Mesothelial cell of epicardium (in vitro differentiated cells): Measurements from ENCODE around the gene SMAD2. TPM values are rescaled to one million over a fixed set of nuclear protein-coding genes. Genes with fewer than 3 reads are reported as not detected.

Source experiments
- DNase-seq, 2 experiments: peaks; one replicate each; pipeline ENCODE4 v3.0.0; 2021; ENCODE audit warnings: low spot score in 2 of 2; ENCODE audit not compliant: unreplicated experiment in 2 of 2
- H3K27ac Mint-ChIP-seq: 2 replicates; pipeline ENCODE4 v1.8.0; 2021; ENCODE audit warnings: mixed read lengths
- H3K27me3 Mint-ChIP-seq: 2 replicates; pipeline ENCODE4 v1.8.0; 2021; ENCODE audit warnings: low read depth, mixed read lengths
- H3K36me3 Mint-ChIP-seq: 2 replicates; pipeline ENCODE4 v1.8.0; 2021; ENCODE audit warnings: mixed read lengths
- H3K4me1 Mint-ChIP-seq: 2 replicates; pipeline ENCODE4 v1.8.0; 2021; ENCODE audit warnings: mixed read lengths
- H3K4me3 Mint-ChIP-seq: 2 replicates; pipeline ENCODE4 v1.8.0; 2021; ENCODE audit warnings: mild to moderate bottlenecking, moderate library complexity, mixed read lengths
- H3K9me3 Mint-ChIP-seq: 2 replicates; pipeline ENCODE4 v1.8.0; 2021; ENCODE audit warnings: mixed read lengths
- total RNA-seq: library from RNA; stranded (reverse); gene quantifications from 3 replicates; pipeline ENCODE4 v1.2.1, GENCODE V29; 2021
- TF ChIP-seq, protein P1 (sequence below): fragments of 200-600 bp; sonication (generic); IDR thresholded peaks from one replicate; pipeline ENCODE4 v1.5.0; 2021; ENCODE audit warnings: antibody characterized with exemption; ENCODE audit not compliant: unreplicated experiment

Gene SMAD2
- total RNA-seq, 1 donor from 2014 or later = 161 TPM

DNA sequence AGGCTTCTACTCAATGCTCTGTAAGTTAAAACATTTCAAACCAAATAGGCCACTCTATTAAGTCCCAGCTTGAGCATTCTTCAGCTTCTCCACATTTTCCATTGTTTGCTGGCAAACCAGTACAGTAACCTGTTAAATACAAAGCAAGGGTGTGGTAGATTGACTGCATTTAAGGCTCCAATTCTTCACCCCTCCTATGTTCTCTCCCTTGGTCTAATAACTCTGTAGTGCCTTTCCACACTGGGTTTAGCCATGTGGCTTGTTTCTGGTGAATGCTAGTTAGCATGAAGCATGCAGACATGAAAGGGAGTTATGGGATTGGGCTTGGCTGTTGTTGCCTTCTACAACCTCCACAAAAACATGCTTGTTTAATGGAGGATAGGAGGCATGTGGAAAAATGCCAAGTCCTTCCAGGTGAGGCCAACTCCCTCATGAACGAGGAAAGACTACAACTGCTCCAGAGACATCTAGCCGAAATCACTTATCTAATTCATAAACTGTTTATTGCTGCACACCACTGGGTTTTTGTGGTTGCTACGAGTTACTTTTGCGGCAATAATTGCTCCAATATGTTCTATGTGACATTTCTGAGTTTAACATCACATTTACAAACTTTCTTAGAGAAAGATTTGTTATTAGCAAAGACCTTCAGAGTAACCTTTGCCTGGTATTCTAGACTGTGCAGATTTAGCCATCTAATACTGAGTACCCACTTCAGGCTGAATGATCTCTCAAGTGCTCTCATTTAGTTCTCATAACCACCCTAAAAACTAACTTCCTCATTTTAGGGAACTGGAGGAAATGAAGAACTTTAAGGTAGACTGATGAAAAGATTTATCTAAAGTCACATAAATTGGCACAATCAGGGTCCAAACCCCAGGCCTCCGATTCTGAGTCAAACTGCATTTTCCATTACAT lies 104.0 kb downstream of the SMAD2 start:
- Mint-ChIP-seq H3K9me3 (peaks cover 9% of the 10 kb centered on the region), H3K27me3 (no peaks in the 10 kb centered on the region)

DNA sequence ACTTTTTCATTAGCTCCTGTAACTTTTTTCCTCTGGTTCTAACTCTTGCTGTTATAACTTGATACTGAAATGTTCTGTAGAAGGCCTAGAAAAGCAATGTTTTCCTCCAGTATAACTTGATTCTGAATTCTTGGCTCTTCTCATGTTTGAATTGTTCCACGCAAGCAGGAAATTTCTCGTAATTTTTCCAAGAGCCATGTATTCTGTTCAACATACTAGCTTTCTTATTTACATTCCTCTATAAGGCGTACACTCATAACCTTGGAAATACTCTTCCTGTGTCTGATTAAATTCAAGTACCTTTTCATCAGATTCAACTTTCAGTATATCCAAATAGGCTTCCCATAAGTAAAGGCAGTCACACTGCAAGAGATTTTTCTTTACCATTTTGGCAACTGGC lies 109.1 kb downstream of the SMAD2 start:
- Mint-ChIP-seq H3K4me3 (no peak overlapping the region), H3K4me1 (peaks cover 41% of the 10 kb centered on the region), H3K27me3 (no peaks in the 10 kb centered on the region), H3K36me3 (peaks cover 15% of the 10 kb centered on the region), H3K27ac (peak overlapping the region; percentile 86), H3K9me3 (no peaks in the 10 kb centered on the region)
- DNase-seq = no peak
- TF ChIP-seq, protein P1, sequence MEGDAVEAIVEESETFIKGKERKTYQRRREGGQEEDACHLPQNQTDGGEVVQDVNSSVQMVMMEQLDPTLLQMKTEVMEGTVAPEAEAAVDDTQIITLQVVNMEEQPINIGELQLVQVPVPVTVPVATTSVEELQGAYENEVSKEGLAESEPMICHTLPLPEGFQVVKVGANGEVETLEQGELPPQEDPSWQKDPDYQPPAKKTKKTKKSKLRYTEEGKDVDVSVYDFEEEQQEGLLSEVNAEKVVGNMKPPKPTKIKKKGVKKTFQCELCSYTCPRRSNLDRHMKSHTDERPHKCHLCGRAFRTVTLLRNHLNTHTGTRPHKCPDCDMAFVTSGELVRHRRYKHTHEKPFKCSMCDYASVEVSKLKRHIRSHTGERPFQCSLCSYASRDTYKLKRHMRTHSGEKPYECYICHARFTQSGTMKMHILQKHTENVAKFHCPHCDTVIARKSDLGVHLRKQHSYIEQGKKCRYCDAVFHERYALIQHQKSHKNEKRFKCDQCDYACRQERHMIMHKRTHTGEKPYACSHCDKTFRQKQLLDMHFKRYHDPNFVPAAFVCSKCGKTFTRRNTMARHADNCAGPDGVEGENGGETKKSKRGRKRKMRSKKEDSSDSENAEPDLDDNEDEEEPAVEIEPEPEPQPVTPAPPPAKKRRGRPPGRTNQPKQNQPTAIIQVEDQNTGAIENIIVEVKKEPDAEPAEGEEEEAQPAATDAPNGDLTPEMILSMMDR = no peak

More for the DNA sequence above, 104.0 kb downstream of the SMAD2 start:
- Mint-ChIP-seq H3K4me1 (peaks cover 21% of the 10 kb centered on the region), H3K36me3 (peaks cover 44% of the 10 kb centered on the region), H3K27ac (peak overlapping the region; percentile 64), H3K4me3 (no peak overlapping the region)
- no peak for DNase-seq
- TF ChIP-seq, protein P1 = no peak

DNA sequence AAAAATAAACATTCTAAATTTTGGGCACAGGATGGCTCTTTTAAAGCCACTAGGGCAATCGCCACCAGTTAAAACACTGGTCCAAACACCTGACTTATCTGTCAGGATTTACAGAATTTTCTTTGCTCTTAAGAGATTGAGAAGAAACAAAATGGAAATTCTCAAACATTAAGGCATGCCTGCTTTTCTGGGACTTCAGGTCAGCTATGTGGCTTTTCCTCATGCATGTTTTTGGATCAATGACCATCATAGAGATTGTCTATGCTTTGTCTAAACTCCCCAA lies 112.7 kb downstream of the SMAD2 start:
- TF ChIP-seq, protein P1 = no peak
- Mint-ChIP-seq H3K9me3 (no peaks in the 10 kb centered on the region), H3K27ac (peak overlapping the region; percentile 74), H3K4me3 (no peak overlapping the region), H3K4me1 (peaks cover 47% of the 10 kb centered on the region), H3K27me3 (no peaks in the 10 kb centered on the region), H3K36me3 (peaks cover 5% of the 10 kb centered on the region)
- DNase-seq = no peak

DNA sequence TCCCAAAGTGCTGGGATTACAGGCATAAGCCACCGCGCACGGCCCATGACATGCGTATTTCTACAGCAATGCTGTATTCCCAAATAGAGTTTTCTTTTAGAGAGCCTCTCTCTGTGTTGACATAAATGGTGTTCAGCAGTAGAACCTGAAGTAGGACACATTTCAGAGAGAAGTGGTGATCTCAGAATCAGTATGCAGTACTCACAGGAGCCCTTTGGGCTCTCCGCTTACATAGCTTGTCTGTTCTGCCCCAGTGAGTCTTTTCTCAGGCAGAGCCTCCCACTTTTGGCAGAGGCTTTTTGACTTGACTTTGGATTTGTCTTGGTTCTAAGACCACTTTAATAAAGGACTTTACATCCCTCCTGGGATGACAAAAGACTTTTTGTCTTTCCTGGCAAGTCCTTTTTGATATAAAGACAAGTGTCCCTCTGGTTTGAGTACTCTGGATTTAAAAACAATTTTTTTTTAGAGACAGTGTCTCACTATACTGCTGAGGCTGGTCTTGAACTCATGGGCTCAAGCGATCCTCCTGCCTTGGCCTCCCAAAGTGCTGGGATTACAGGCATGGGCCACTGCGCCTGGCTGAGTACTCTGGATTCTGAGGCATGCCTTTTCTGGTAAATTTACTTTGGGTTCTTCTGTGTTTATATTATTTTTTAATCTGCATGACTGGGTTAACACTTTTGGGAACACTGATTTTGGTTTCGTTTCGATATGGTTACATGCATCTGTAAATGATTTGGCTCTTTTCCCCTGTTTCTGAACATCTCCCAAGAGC lies 113.3 kb downstream of the SMAD2 start:
- DNase-seq = no peak
- peak overlapping the region; percentile 74 for H3K27ac Mint-ChIP-seq

DNA sequence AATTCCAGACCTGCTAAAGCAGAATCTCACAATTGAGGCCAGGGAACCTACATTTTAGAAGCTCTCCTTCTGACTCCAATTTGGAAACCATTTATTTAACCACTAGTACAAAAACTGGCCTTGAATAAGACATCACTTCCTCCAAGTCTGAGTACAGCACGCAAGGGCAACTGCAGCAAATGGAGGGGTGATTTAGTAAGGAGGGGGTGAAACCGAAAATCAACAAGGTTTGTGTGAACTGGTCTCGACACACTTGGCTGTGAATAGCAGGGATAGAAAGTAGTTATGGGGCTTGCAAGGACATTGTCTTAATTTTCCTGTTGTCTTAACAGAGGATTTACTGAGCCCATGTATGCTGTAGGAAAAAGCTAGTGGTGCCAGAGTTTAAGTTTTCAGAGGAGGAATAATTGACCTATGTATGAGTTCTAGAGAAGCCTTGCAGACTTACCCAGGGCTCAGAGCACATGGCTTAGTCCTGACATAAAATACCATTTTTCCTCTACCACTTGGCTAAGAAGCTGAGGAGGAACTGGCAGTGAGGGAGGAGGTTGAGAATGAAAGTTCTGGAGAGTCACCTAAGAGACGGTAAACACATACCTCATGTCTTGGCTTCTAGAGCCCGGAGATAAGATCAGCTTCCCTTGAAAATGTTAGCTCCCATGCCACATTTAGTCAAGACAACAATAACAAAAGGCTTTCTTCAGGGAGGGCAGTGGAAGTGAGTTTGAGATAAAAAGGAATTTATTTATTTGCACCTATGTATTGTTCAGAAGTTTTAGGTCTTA lies 114.8 kb downstream of the SMAD2 start:
- H3K27me3 Mint-ChIP-seq = no peaks in the 10 kb centered on the region
- no peak for DNase-seq
- TF ChIP-seq, protein P1 = no peak
- H3K36me3 Mint-ChIP-seq = peaks cover 14% of the 10 kb centered on the region
- peaks cover 38% of the 10 kb centered on the region for H3K4me1 Mint-ChIP-seq
- H3K4me3 Mint-ChIP-seq = no peak overlapping the region
- H3K27ac Mint-ChIP-seq = peak overlapping the region; percentile 44
- H3K9me3 Mint-ChIP-seq = peaks cover 7% of the 10 kb centered on the region

More for the DNA sequence above, 113.3 kb downstream of the SMAD2 start:
- H3K9me3 Mint-ChIP-seq = peaks cover 4% of the 10 kb centered on the region
- H3K4me1 Mint-ChIP-seq = peaks cover 47% of the 10 kb centered on the region
- no peak overlapping the region for H3K4me3 Mint-ChIP-seq
- peaks cover 9% of the 10 kb centered on the region for H3K36me3 Mint-ChIP-seq
- H3K27me3 Mint-ChIP-seq = no peaks in the 10 kb centered on the region
- TF ChIP-seq, protein P1 = no peak
